Stimulated activated CD4-positive, alpha-beta T cell treated with anti-CD3 and anti-CD28 coated beads, Interleukin-2, amount 100 ng/mL, for 48 hours (primary cell): ENCODE measurements around the gene LRRC43.
"Not testable (repeated sequence)": the region's sequence is repeated elsewhere in the genome, so short reads cannot be mapped to it uniquely, and the experiment has no call there.

Experiments used
- DNase-seq, 2 donors: peaks; one replicate each; pipeline ENCODE4 v3.0.0-alpha.2; 2020

LRRC43 gene

GRCh38 chr12:122158700-122159285, 24.1 kb upstream of the LRRC43 start:
- no peak for DNase-seq

- DNase-seq: no peak
Observed at GRCh38 chr12:122159882-122160281, 23.0 kb upstream of the LRRC43 start.

GRCh38 chr12:122160761-122161160, 22.2 kb upstream of the LRRC43 start:
- DNase-seq: no peak

- DNase-seq: no peak
Observed at GRCh38 chr12:122161682-122162081, 21.2 kb upstream of the LRRC43 start.

- DNase-seq: no peak
Observed at GRCh38 chr12:122162976-122163375, 19.9 kb upstream of the LRRC43 start.

DNA sequence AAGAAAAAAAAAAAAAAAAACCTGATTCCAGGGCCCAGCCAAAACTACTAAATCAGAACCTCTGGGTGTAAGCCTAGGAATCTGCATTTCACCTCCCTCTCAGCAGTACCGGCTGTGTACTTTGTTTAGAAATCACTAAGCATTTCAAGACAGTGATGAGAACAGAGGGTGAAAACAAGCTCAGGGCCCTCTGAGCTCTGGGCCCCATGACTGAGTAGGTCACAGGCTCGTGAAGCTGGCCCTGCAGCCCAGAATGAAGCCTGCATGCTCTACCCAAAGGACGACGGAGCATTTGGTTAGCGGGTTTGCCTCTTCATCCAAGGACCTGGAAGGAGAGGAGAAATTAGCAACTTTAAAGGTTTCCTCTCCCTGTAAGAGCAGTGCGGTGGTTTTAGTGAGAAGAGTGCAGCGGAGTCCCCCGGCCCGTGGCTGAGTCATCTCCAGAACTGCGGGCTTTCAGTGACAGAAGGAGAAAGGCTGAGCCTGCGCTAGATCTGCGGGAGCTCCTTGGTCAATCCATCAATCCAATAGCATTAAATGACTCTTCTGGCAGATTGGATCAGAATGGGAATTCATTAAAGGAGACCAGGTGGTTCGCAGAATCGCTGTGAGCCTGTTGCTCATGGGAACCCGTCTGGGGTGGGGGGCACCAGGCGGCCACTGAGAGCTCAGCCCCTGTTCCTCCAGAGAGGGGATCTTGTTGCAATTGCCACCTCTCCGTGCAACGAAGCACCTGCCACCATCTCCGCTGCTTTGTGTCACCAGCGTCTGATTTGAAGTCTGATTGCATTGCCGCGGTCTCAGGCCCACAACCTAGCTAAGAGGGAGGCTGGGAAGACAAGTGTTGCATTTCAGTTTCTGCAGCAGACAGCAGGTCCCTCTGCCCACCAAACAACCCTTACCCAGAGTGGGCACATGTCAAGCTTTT, 16.2 kb upstream of the LRRC43 start:
- peak; percentile 44 to 59 for DNase-seq

- no peak for DNase-seq
Observed at GRCh38 chr12:122167356-122167925, 15.5 kb upstream of the LRRC43 start.

- DNase-seq: no peak
Observed at GRCh38 chr12:122168492-122168891, 14.4 kb upstream of the LRRC43 start.

DNA sequence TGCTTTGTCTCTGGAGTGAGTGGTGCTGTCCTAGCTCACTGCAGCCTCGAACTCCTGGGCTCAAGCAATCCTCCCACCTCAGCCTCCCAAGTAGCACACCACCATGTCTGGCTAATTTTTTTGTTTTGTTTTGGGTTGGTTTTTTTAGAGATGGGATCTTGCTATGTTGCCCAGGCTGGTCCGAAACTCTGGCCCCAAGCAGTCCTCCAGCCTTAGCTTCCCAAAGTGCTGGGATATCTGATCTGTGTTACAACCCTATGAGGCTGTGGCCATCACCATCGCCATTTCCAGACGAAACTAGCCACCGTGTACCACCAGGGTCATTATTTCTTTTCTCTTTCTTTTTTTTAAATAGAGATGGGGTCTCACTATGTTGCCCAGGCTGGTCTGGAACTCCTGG, 11.5 kb upstream of the LRRC43 start:
- DNase-seq: no peak

- no peak for DNase-seq
Observed at GRCh38 chr12:122172262-122172939, 10.5 kb upstream of the LRRC43 start.

DNA sequence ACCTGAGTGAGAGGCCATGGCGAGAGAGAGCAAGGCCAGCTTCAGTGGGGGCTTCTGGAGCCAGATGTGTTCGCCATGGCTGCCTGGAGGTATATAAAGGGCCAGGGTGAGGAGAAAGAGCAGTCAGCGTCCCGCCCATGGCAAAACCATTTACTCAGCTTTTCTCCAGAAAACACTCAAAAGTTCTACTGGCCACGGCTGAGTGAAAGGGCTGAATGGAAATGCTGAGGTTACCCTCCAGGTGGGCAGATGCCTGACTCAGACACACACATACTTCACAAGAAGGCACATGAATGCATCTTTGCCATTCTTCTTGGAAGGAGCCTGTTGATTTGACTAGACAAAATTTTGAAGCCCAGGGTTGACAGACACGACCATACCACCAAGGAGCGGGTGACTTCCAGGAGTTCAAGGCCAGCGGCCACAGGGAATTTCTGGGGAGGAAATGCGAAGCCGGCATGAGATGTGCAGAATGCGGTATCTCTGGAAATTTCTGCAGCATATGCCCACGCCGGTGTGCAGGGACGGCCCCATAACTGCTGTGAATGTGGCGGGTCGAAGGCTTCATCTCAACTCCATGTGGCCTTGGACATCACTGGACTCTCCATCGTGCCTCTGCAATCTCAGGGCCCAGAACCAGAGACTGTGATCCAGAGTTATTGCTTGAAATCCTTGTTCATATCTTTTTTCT, 8.6 kb upstream of the LRRC43 start, which contains the start of gene IL31:
Gene IL31, minus strand, starts transcription at position 67 of the 691 bp plus-strand sequence. Its CDS starts 49 bp downstream, at position 18.
- peak in 1 of 2 donors; percentile 27 for DNase-seq

DNA sequence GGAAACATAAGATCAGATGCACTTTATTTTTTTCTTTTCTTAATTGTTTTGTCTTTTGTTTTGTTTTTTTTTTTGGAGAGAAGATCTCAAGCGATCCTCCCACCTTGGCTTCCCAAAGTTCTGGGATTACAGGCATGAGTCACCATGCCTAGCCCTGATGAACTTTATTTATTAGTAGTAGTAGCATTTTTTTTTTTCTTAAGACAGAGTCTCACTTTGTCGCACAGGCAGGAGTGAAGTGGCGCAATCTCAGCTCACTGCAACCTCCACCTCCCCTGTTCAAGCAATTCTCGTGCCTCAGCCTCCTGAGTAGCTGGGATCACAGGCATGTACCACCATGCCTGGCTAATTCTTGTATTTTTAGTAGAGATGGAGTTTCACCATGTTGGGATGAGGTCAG, 6.5 kb upstream of the LRRC43 start:
- DNase-seq: not testable (repeated sequence)

- no peak for DNase-seq
Observed at GRCh38 chr12:122183588-122183940, 641 bp downstream of the LRRC43 start.

- DNase-seq: no peak
Observed at GRCh38 chr12:122184517-122184916, 1.6 kb downstream of the LRRC43 start.

DNA sequence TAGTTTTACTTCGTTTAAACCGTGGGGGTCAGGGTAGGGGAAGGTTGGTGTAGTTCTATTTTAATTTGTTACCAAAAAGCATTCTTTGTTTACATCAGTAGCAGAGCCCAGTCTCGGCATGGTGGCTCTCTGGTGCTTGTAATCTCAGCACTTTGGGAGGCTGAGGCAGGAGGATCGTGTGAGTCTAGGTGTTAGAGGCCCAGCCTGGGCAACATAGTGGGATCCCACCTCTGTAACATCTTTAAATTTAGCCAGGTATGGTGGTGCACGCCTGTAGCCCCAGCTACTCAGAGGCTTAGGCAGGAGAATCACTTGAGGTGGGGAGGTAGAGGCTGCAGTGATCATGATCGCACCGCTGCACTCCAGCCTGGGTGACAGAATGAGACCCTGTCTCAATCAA, 2.2 kb downstream of the LRRC43 start:
- no peak for DNase-seq

DNA sequence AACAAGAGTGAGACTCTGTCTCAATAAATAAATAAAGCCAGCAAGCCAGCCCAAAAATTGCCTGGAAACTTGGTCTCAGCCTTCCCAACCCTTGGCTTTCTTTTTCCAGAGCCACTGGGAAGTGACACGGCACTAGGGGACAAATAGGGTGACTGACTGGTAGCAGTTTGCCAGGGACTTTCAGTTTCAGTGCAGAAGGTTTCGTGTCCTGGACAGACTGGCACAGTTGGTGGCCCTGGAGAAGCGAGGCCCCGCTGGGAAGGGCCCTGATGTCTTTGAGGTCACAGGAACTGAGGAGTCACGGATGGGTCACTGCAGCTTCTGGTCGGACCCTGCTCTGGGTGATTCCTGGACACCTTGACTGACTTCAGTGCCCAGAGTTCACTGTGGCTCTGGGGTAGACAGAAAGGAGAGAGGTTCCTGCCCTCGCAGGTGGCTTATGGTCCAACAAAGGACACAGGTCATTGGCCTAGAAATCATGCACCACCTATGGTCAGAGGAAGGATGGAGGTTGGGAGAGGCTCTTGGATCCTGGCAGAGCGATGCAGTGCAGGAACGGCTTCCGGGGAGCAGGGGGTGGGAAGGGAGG, 2.7 kb downstream of the LRRC43 start:
- DNase-seq: no peak

GRCh38 chr12:122187466-122187865, 4.5 kb downstream of the LRRC43 start:
- no peak for DNase-seq

DNA sequence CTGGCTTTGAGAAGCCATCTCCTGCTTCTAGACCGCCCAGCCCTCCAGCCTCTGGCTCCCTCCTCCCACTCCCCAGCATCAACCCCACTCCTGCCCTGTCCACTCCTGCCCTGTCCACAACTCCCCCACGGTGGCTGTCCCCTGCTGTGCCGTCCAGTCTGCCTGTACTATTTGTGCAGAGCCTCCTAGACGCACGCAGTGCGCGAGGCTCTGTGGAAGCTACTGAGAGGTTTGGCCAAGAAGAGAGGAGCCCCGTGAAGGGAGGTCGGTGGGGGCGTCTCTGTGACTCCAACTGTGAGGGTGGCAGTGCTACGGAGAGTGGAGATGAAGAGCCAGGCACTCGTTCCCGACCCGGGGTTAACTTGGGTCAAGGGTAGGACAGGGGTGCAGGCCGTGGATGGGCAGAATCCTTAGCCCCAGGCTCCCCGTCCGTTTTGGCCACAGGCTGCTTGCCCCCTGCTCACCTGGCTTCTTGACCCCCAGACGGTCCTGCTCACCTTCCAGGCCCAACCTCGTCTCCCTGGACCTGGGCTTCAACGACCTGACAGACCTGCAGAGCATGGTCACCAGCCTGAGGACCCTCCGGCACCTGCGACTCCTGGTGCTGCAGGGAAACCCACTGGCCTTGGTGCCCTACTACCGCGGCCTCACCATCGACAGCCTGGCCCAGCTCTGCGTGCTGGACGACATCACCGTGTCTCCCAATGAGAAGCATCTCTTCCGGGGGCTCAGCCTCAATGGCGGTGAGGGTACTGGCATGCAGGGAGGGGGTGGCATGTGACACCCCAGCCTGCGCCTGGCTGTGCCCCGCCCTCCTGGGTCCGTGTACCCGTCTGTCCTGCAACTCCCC, 6.9 kb downstream of the LRRC43 start:
- no peak for DNase-seq

DNA sequence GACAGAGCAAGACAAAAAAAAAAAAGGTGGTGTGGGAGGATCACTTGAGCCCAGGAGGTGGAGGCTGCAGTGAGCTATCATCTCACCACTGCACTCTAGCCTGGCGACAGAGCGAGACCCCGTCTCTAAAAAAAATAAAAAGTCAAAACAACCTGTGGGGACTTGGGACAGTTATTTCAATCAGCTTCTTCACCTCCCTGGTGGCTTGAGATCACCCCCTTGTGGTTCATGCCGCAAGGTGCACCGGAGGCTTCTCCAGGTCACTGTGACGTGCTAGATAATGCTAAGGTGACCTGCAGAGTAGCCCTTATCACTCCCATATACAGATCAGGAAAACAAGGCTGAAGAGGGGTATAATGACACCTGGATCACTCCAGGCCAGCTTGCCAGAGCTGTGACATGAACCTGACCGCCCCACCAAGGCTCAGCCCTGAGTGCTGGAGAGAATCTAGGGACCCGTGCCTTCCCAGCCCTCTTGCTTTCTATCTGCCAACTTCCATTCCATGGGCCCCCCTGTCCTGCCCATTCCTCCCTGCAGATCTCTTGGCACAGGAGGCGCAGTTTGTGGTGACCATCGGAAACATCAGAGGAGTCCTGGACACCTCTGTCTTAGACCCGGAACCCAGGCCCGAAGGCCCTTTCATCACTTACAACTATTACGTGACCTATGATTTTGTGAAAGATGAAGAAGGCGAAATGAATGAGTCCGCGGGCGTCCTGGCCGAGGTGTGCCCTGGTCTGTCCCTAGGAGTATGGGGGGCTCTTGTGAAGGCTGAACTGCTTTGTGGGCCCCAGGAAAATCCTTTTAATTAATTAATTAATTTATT, 8.1 kb downstream of the LRRC43 start:
- peak; percentile 62 to 72 for DNase-seq

DNA sequence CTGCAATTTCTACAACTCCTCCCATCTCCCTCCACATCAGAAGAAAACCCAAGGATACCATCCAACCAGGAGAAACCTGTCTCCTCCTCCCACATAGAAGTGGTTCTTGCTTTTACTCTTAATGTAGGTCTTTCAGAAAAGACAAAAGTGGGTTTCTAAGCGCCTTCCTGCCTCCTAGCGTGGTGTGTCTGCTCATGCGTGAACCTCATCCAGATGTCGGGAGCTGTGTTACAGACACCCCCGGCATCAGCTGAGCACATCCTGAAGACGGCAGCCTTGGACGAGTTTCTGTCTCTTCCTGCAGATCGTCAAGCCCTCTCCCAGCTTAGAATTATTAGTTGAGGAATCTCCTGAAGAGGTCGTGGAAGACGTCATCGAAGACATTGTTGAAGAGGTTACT, 9.5 kb downstream of the LRRC43 start:
- DNase-seq: no peak
